Hepatocyte (in vitro differentiated cells): ENCODE data around the gene HTRA1.

Experiments used
- CTCF ChIP-seq: fragments of 200-600 bp; sonication (generic); IDR thresholded peaks from 2 replicates; pipeline ENCODE4 v1.5.1; 2016; ENCODE audit warnings: antibody characterized with exemption, mild to moderate bottlenecking; ENCODE audit not compliant: poor library complexity
- EZH2 ChIP-seq: fragments of 200-600 bp; sonication (generic); IDR thresholded peaks from 2 replicates; pipeline ENCODE4 v1.6.1; 2016; ENCODE audit warnings: antibody characterized with exemption, mild to moderate bottlenecking, borderline replicate concordance

- no peak for TF ChIP-seq EZH2
- no peak for TF ChIP-seq CTCF
Measured at GRCh38 chr10:122473116-122473515, 11.8 kb downstream of the HTRA1 start.
